Esophagus muscularis mucosa (tissue), 3 donors: Measurements from ENCODE around the gene PFKFB3.

Experiments used
- CTCF ChIP-seq, 3 experiments: fragments of 200-600 bp in 2 of 3; fragments of 450-650 bp in 1 of 3; sonication (generic) in 2 of 3; IDR thresholded peaks; one replicate each; pipeline ENCODE4 v1.5.1; 2017 to 2019; ENCODE audit warnings: antibody characterized with exemption in 3 of 3, mild to moderate bottlenecking in 2 of 3, moderate library complexity in 1 of 3
- POLR2A ChIP-seq: fragments of 450-650 bp; IDR thresholded peaks from one replicate; pipeline ENCODE4 v1.6.1; 2017; ENCODE audit warnings: antibody characterized with exemption, moderate library complexity, mild to moderate bottlenecking, low read depth

- TF ChIP-seq CTCF (IDR thresholded peaks at IDR 0.05), result no peak
- TF ChIP-seq POLR2A, result no peak
These were observed 15.9 kb upstream of the PFKFB3 start for GRCh38 chr10:6186894-6187256.
